HG03139 (cell line): Measurements from ENCODE around the gene RBPMS2.
A peak's percentile ranks its signal among the peaks of the same experiment; 100 is the strongest.

Source experiments
- ATAC-seq: cut with Tn5 transposase; IDR thresholded peaks from one replicate; pipeline ENCODE4 v1.9.1; 2021; ENCODE audit not compliant: unreplicated experiment

The RBPMS2 gene

DNA sequence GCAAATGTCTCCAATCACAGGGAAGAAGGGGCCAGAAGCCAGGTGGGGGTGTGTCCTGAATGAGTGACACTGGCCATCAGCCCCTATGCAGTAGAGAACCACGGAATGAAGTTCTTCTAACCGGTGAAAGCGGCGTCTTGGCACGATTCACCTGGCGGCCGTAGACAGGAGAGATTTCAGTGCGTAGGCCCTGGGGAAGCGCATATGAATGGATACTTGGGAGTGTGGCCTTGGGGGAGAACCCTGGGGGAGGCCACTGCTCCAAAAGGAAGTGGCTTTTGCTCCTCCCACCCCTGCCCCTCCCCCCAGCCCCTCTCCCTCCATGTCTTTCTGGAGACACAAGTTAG, 43.6 kb downstream of the RBPMS2 start:
- no peak for ATAC-seq

DNA sequence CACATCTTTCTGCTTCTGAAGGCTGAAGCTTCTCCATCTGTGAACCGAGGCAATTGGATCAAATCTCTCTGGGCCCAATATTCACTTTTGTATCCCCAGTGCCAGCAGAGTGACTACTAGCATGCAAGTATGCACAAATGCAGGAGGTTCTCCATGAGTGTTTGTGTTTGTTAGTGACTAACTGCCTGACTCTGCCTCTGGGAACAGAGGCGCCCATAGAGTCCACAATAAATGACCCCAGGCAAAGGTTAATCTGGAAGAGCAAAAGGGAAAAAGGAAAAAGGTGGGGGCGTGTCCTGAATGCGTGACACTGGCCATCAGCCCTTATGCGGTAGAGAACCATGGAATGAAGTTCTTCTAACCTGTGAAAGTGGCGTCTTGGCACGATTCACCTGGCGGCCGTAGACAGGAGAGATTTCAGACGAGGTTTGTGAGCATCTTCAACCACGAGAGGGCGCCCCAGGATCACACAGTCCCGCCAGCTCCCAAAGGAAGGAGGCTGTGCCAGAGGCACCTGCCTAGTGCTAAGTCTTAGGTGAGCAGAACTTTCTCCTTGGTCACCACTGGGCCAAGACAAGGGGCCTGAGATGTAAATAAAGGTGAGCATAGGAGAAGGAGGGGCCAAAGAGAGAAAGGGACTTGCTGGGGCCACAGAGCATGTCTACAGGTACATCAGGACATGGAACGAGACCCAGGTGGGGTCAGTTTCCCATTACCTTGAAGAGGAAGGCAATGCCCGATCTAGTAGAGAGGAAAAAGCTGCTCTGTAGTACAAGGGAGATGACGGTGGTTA, 44.2 kb downstream of the RBPMS2 start:
- ATAC-seq = no peak

DNA sequence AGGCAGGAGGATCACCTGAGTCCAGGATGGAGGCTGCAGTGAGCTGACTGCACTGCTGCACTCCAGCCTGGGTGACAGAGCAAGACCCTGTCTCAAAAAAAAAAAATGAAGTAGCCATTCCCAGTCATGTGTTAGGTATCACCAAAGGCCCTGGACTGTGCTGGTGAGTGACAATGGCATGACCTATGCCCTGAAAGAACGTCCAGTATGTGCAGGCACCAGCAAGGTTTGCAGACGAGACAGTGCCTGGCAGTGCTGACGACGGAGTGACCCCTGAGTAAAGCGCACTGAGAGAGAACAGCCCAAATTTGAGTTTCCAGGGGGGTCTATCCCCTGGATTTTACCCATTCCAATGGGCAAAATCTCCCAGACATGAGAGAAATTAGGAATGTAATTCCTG, 45.2 kb downstream of the RBPMS2 start:
- no peak for ATAC-seq

DNA sequence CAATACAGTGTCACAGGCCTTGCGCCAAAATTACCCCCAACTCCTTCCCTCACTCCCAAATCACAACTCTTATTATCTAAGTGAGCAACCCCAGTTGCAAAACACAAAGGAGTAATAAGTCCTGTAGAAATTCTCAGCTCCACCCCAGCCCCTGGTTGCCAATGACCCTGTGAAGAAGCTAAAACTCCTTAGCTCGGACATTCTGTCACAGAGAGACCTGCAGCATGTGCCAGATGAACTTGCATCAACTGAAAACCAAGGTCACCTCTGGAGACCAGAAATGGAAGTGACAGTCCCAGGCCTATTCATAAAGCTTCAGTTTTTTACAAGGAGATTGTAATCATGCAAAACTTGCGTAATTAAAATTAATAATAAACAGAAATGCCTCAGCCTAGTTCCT, 55.2 kb downstream of the RBPMS2 start:
- ATAC-seq = no peak

DNA sequence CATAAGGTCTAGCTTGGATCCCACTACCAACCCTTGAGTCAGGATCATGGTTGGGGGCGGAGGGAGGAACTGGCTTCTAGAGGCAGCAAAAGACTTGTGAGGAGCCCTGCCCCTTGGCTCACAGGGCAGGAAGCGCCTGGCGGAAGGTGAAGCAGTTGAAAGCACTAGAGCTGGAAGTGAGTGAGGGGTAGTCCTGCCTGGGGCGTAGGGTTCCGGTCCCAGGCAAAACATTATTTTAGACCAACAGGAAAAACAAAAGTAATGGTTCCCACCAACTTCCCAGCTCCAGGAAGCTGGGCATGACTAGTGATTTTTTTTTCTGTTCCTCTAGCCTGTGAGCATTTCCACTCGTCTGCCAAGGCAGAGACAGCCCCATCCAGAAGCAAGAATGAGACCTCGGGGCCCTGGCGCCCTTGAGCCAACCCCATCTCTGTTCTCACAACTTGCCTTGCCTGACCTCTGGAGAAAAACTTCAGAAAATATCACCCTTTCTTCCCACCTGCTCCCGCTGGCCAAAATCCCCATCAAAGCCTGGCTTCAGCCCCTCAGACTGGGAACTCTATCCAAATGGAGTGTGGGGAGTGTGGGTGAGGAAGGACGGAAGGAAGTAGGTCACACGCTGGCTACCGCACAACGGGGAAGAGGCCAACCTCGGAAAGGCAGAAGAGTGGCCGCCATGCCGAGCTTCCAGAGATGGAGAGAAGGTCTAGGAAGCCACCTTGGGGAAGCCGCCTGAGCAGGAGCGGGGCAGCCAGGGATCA, 57.5 kb downstream of the RBPMS2 start:
- no peak for ATAC-seq

DNA sequence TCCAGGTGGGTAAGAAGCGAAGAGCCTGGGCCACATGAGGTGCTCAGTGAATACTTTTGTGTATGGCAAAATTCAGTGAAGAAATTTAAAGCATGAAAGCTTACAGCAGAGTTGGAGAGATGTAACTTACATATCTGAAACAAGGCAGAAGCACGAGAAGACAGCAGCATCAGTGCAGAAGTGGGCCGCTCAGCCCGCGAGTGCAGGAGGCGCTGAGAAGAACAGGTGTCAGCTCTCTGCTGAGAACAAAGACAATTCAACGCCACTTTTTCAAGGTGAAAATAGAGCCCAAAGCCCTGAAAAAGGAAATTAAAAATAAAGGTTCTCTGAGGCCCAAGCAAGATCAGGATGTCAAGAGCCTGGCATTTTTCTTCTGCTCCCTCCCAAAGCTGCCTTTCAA, 58.3 kb downstream of the RBPMS2 start:
- no peak for ATAC-seq

DNA sequence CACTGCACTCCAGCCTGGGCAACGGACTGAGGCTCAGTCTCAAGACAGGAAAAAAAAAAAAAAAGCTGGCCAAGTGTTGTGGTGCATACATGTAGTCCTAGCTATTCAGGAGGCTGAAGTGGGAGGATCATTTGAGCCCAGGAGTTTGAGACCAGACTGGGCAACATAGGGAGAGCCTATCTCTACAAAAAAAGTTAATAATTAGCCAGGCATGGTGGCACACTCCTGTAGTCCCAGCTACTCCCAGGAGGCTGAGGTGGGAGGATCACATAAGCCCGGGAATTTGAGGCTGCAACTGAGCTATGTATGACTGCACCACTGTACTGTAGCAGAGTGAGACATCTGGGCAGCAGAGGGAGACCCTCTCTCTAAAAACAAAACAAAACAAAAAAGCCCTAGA, 58.9 kb downstream of the RBPMS2 start:
- no peak for ATAC-seq

DNA sequence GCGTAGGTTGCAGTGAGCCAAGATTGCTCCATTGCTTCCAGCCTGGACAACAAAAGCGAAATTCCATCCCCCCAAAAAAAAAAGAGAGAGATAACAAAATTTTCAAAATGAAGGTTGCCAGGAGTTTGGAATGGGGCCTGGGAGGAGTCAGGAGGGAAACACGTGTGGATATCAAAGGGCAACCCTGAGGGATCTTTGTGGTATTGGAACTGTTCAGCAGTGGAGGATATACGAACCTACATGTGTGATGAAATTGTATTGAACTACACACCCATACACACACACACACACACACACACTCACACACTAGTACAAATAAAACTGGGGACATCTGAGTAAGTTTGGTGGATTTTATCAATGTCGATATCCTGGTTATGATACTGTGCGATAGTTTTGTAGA, 61.8 kb downstream of the RBPMS2 start:
- no peak for ATAC-seq

DNA sequence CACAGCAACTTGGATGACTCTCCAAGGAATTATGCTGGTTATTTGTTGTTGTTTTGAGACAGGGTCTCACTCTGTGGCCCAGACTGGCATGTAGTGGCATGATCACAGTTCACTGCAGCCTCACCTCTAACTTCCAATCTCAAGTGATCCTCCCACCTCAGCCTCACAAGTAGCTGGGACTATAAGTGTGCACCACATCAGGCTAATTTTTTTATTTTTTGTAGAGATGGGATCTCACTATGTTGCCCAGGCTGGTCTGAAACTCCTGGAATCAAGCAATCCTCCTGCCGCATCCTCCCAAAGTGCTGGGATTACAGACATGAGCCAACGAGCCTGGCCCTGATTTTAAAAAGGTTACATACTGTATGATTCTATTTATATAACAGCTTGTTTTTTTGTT, 63.0 kb downstream of the RBPMS2 start:
- ATAC-seq = no peak

DNA sequence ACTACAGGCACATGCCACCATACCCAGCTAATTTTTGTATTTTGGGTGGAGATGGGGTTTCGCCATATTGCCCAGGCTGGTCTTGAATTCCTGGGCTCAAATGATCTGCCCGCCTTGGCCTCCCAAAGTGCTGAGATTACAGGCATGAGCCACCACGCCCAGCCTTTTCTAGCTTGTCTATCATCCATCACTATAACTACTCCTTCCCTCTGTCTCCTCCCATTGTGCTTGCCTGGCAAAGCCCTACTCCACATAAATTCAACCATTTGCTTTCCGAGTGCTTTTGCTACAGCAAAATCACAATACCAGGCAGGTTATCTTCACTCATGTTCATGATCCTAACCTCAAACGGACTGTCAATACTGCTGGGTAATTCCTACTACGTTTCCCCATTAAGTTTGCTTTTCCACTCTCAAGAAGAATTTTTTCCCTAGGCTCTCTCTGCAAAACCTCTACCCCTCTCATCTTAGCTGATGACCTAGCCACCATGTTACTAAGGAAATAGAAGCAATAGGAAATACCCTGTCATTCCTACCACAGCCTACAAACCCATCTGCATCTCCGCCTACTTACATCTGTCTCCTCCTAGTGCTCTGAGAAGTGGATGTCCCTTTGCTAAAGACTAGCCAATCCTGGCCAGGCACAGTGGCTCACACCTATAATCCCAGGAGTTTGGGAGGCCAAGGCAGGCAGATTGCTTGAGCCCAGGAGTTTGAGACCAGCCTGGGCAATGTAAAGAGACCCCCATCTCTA, 64.5 kb downstream of the RBPMS2 start:
- no peak for ATAC-seq

DNA sequence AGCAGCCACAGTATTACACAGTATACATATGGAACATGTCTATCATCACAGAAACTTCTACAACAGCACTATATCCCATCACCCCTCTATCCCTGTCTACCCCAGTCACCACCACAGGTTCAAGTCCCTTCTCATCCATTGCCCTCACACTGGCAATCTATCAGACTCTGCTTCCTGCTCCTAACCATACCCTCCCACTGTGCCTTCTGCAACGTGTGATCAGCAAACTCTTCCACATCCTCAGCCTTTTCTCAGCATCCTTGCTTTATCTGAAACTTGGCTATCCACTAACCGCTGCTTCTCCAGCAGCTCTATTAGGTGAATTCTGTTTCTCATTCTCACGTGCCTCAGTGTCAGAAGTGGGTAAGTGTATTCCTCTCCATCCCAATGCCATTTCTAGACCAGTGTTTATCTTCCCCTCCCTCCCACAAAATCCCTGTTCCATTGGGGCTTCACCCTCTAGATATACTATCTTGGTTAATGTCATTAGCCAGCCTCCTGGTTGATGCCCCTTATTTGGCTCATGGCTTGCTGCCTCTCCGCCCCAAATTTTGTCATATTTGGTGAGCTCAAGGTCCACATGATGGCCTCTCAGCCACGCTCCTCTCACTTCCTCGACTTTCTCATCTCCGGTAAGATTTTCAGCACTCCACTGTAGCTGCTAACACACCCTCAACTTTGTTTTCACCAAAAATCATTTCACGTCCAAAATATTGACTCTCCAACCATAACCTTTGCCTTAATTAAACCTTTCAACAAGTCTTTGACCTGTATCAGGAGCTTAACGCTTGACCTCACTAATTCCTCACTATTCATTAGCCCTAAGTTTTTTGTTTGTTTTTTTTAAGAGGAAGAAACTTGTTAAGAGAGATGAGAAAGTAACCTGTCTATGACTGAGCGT, 69.1 kb downstream of the RBPMS2 start:
- no peak for ATAC-seq

DNA sequence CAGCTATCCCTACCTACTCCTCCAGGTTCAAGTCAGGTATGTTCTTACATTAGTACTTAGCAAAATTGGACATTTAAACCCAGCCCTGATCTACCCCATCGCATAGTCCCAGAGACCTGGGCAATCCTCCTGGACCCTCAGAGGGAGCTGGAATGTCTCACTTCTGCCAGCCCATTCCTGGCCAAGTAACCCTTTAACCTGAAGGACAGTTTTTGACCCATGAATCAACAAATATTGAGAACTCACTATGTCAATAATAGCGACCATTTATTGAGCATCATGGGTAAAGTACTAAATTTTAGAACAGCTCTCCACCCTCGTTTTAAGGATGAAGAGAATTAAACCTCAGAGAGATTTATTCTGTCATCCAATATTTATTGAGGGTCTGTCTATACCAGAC, 70.4 kb downstream of the RBPMS2 start:
- no peak for ATAC-seq

DNA sequence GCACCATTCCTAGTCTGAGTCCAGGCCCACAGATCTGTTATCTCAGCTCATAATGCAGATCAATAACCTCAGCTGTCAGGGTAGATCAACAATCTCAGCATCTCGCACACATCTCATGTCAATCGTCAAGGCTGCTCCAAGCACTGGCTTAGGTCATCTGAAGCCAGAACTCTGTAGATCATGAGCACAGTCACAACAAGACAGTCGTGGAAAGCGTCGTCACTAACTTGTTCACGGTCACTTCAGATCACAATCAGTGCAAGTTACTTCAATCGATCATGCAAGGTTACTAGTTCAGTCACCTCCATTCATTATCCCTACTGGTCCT, 71.8 kb downstream of the RBPMS2 start:
- ATAC-seq = no peak

DNA sequence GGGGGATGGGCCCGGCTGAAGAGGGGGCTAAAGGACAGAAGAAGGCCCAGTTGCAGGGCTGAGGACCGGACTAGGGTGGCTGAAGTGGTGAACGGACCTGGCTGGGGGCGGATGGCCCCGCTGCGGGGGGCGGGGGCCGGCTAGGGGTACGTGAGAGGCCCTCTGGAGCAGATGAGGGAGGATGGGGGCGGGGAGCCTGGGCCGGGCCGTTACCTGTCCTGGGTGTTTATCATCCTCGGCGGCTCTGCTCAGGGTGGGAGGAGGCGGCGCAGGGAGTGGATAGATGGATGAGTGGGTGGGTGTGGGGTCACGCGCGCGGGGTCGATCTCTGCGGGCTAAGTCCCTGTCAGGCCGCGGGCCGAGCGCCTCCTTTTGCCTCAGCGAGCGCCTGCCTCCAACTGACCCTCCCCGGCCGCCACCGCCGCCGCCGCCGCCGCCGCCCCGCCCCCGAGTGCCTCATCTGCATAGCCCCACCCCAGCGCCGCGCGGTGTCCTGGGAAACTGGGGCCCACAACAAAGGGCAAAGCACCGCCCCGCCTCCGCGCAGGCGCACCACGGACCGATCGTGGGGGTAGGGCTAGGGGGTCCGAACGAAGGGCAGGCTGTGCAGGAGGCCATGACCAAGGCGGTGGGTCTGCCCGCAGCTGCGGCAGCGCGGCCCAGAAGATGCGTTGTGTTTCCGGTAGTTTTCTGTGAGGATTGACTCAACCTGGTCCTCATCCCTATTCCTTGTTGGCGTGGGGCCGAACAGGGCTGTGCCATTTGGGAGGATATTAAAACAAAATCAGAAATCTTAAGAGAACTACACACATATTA, 72.4 kb downstream of the RBPMS2 start:
- peak; percentile 92 for ATAC-seq

DNA sequence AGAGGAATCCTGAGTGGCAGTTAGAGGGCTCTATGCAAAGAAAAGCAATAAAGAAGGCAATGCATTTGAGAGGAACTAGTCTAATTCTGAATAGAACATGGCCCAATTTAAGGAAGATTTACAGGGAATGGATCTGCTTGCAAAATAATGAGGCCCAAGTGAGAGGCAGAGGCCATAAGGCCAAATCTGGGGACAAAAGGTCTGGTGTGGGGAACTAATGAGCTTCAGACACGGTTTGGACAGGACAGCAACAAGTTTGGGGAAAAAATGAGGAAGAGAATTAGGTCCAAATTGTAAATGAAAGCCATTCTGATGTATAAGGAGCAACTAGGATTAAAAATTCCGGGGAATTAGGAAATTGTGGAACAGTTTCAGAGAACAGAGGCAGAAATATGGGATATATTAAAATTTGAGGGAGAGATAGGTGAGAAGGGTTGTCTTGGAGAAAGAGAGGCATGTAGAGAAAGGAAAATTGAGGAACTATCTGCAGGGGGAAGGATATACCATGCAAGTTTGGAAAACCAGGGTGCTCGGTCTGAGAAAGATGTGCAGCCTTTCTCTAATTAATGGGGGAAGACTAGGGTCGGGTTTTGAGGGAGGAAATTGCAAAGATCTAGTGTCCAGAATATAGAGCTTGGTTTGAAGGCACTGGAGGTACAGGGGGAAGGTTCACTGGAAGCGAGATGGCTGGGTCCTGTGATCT, 73.8 kb downstream of the RBPMS2 start:
- no peak for ATAC-seq

DNA sequence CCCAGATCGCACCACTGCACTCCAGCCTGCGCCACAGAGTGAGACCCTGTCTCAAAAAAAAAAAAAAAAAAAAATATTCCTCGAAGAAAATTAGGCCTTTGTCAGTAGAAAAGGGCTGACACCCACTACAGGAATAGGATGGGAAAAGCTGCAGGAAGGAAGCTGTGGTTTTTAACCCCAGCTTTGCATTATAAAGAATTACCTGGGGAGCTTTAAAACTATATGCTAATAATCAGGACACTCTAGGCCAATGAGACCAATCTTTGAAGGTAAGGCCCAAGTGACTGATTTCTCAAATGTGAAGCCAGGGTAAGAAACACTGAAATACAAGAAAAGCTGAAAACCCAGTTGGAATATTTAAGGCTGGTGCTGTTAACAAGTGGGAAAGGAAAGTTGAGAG, 74.3 kb downstream of the RBPMS2 start:
- ATAC-seq = no peak

DNA sequence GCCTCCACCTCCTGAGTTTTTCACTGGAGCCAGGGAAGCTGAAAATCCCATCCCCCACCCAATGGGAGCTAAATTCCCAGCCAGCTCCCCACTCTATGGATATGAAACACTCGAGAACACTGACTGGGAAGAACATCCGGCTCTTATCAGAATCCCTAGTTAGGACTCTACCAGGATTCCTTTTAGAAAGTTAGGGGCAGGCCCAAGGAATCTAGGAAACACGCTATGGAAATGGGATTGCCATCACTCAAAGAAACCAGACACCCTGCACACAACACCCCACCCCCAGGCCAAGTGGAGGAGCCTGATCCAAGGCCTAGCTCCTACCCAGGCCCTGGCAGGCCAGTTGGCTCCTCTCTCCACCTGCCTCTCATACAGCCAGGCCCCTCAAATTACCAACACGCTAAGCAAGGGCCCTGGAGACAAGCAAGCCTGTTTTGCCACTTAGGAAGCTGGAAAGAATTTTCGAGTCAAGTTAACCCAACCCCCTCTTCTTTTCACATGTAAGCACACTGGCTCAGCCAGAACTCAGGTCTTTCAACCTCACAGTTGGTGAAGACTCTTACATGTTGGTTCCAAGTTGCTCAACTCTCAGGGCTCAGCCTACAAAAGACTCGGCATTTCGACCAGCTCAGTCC, 75.5 kb downstream of the RBPMS2 start:
- ATAC-seq = no peak

DNA sequence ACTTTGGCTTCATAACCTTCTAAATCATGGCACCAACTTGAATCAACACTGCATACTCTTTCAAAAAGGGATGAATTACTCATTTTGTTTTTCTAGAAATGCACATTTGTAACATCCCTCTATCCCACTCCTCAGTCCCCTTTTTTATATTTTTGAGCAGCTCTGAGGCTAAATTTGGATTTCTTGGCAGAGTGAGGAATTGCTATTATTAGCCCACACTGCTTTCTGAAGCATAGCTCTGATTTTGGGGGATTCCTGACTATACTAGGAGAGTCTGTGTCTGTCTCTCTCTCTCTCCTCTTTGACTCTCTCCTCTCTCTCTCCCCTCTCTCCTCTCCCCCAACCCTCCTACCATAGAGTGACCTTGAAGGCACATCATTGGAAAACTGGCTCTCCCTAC, 76.6 kb downstream of the RBPMS2 start:
- no peak for ATAC-seq

DNA sequence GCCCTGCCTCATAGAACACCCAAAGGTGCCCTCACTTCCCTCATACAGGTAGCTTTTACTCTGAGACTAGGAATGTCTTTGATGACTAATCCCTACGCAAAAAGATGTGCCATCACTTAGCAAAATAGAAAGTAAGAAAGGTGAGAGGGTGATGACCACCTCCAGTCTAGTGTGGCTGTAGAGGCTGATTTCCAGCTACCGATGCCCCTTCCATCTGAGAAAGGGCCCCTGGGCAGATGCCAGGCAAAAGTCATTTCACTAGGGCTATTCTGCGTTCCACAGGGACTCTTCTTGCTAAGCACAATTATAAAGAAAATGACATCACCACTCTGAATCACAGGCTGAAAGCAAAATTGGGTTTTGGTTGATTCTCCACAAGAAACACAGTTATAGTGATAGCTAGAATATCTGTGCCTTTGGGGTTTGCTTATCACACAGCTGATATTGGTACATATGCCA, 77.4 kb downstream of the RBPMS2 start:
- no peak for ATAC-seq
